ENCODE measurements around the gene CORIN.
"Not testable (repeated sequence)": the region's sequence is repeated elsewhere in the genome, so short reads cannot be mapped to it uniquely, and the experiment has no call there.

The CORIN gene

GRCh38 chr4:47704693-47705325, 133.1 kb downstream of the CORIN start:
- peak in 1 of 2 experiments; percentile 48 for DNase-seq (ENCODE audit: low read depth in 1 of 2, low spot score in 1 of 2)
- in situ Hi-C loops (cut with HindIII; ENCODE audit: low pct_unique_long_range_greater_than_20kb, low sequenced_read_pairs) = no loop called here

GRCh38 chr4:47703956-47704355, 133.9 kb downstream of the CORIN start:
- in situ Hi-C loops (cut with HindIII; ENCODE audit: low pct_unique_long_range_greater_than_20kb, low sequenced_read_pairs) = no loop called here
- no peak for DNase-seq (ENCODE audit: low read depth in 1 of 2, low spot score in 1 of 2)
- no peak for TF ChIP-seq JUND (IDR thresholded peaks at IDR 0.05; ENCODE audit: low read depth)

More at GRCh38 chr4:47704693-47705325, 133.1 kb downstream of the CORIN start:
- TF ChIP-seq JUND (IDR thresholded peaks at IDR 0.05; ENCODE audit: low read depth) = no peak

- no peak for DNase-seq (ENCODE audit: low read depth in 1 of 2, low spot score in 1 of 2)
- no peak for TF ChIP-seq JUND (IDR thresholded peaks at IDR 0.05; ENCODE audit: low read depth)
- in situ Hi-C loops (cut with HindIII; ENCODE audit: low pct_unique_long_range_greater_than_20kb, low sequenced_read_pairs) = no loop called here
Measured at GRCh38 chr4:47703008-47703407, 134.9 kb downstream of the CORIN start.

GRCh38 chr4:47701286-47701685, 136.6 kb downstream of the CORIN start:
- no peak for DNase-seq (ENCODE audit: low read depth in 1 of 2, low spot score in 1 of 2)
- in situ Hi-C loops (cut with HindIII; ENCODE audit: low pct_unique_long_range_greater_than_20kb, low sequenced_read_pairs) = no loop called here
- no peak for TF ChIP-seq JUND (IDR thresholded peaks at IDR 0.05; ENCODE audit: low read depth)

- TF ChIP-seq JUND (IDR thresholded peaks at IDR 0.05; ENCODE audit: low read depth) = no peak
- DNase-seq (ENCODE audit: low read depth in 1 of 2, low spot score in 1 of 2) = no peak
- in situ Hi-C loops (cut with HindIII; ENCODE audit: low pct_unique_long_range_greater_than_20kb, low sequenced_read_pairs) = no loop called here
Measured at GRCh38 chr4:47698837-47699236, 139.0 kb downstream of the CORIN start.

- no peak for DNase-seq (ENCODE audit: low read depth in 1 of 2, low spot score in 1 of 2)
- in situ Hi-C loops (cut with HindIII; ENCODE audit: low pct_unique_long_range_greater_than_20kb, low sequenced_read_pairs) = no loop called here
- no peak for TF ChIP-seq JUND (IDR thresholded peaks at IDR 0.05; ENCODE audit: low read depth)
Measured at GRCh38 chr4:47696823-47697222, 141.0 kb downstream of the CORIN start.

GRCh38 chr4:47695260-47695659, 142.6 kb downstream of the CORIN start:
- DNase-seq (ENCODE audit: low read depth in 1 of 2, low spot score in 1 of 2) = no peak
- no peak for TF ChIP-seq JUND (IDR thresholded peaks at IDR 0.05; ENCODE audit: low read depth)
- in situ Hi-C loops (cut with HindIII; ENCODE audit: low pct_unique_long_range_greater_than_20kb, low sequenced_read_pairs) = no loop called here

GRCh38 chr4:47694322-47694721, 143.5 kb downstream of the CORIN start:
- TF ChIP-seq JUND (IDR thresholded peaks at IDR 0.05; ENCODE audit: low read depth) = no peak
- no peak for DNase-seq (ENCODE audit: low read depth in 1 of 2, low spot score in 1 of 2)
- in situ Hi-C loops (cut with HindIII; ENCODE audit: low pct_unique_long_range_greater_than_20kb, low sequenced_read_pairs) = no loop called here

- TF ChIP-seq JUND (IDR thresholded peaks at IDR 0.05; ENCODE audit: low read depth) = no peak
- peak in 1 of 2 experiments; percentile 80 for DNase-seq (ENCODE audit: low read depth in 1 of 2, low spot score in 1 of 2)
- in situ Hi-C loops (cut with HindIII; ENCODE audit: low pct_unique_long_range_greater_than_20kb, low sequenced_read_pairs) = no loop called here
Measured at GRCh38 chr4:47692691-47693090, 145.2 kb downstream of the CORIN start.

- in situ Hi-C loops (cut with HindIII; ENCODE audit: low pct_unique_long_range_greater_than_20kb, low sequenced_read_pairs) = not testable (repeated sequence)
- peak in 1 of 2 experiments; percentile 80 for DNase-seq (ENCODE audit: low read depth in 1 of 2, low spot score in 1 of 2)
Measured at GRCh38 chr4:47691757-47692383, 146.0 kb downstream of the CORIN start.

- in situ Hi-C loops (cut with HindIII; ENCODE audit: low pct_unique_long_range_greater_than_20kb, low sequenced_read_pairs) = no loop called here
- DNase-seq (ENCODE audit: low read depth in 1 of 2, low spot score in 1 of 2) = no peak
- no peak for TF ChIP-seq JUND (IDR thresholded peaks at IDR 0.05; ENCODE audit: low read depth)
Measured at GRCh38 chr4:47690611-47691010, 147.3 kb downstream of the CORIN start.

- in situ Hi-C loops (cut with HindIII; ENCODE audit: low pct_unique_long_range_greater_than_20kb, low sequenced_read_pairs) = no loop called here
- peak in 1 of 2 experiments; percentile 57 for DNase-seq (ENCODE audit: low read depth in 1 of 2, low spot score in 1 of 2)
- TF ChIP-seq JUND (IDR thresholded peaks at IDR 0.05; ENCODE audit: low read depth) = no peak
Measured at GRCh38 chr4:47686294-47686872, 151.5 kb downstream of the CORIN start.

GRCh38 chr4:47675806-47676205, 162.1 kb downstream of the CORIN start:
- DNase-seq (ENCODE audit: low read depth in 1 of 2, low spot score in 1 of 2) = no peak
- TF ChIP-seq JUND (IDR thresholded peaks at IDR 0.05; ENCODE audit: low read depth) = no peak
- in situ Hi-C loops (cut with HindIII; ENCODE audit: low pct_unique_long_range_greater_than_20kb, low sequenced_read_pairs) = no loop called here

Data from T47D (cell line).